ENCODE measurements around the gene DEXI.

- TF ChIP-seq CTCF (IDR thresholded peaks at IDR 0.05) (no peak), POLR2A (IDR thresholded peaks at IDR 0.05) (no peak)
Measured at GRCh38 chr16:10982465-10983150, 40.3 kb upstream of the DEXI start.

Measured in body of pancreas (tissue), 4 donors.